Raji (cell line): Measurements from ENCODE around the gene SAP30BP.
A peak's percentile ranks its signal among the peaks of the same experiment; 100 is the strongest.

Experiments used
- POLR2A ChIP-seq: IDR thresholded peaks from 2 replicates; pipeline ENCODE4 v1.6.1; 2011; ENCODE audit warnings: low read depth, low read length, control low read depth; ENCODE audit not compliant: insufficient read depth

The SAP30BP gene

DNA sequence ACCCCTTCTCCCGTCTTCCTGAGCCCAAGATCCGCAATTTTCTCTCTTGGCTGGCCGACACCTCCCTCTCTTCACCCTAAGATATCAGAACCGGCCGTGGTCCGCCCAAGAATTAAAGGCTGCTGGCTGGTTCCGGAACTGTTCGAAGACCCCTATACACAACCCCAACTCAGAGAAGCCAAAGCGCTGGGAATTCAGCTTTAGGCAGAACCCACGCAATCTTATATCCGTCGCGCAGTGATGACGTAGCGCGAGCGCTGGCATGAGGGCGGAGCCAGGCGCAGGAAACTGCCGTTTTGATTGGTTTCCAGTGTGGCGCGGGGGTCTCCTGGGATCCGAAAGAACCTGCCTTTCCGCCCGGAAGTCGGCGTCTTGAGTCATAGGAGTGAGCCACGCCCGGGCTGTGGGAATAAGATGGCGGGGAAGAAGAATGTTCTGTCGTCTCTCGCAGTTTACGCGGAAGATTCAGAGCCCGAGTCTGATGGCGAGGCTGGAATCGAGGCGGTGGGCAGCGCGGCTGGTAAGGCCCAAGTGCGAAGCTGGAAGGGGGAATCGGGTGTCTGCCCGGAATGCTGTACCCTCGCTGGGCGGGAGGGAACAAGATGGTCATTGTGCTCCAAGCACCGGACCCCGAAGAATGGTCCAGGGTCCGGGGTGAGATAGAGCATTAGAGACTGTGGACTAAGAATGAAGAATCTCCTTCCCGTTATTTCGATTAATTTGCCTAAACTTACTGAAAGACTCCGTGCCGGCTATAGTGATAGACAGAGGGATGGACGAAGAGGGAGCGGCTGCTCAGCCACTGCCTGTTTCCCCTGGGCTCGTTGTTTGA lies at the start of gene SAP30BP, which contains the start of gene RECQL5:
Gene SAP30BP, plus strand, starts transcription at position 380 of the 832 bp plus-strand sequence. Its CDS starts 35 bp downstream, at position 415.
Gene RECQL5, minus strand, starts transcription at position 196 of the 832 bp plus-strand sequence. CDS start 597 bp downstream, outside the sequence.
- TF ChIP-seq POLR2A = peak; percentile 65

DNA sequence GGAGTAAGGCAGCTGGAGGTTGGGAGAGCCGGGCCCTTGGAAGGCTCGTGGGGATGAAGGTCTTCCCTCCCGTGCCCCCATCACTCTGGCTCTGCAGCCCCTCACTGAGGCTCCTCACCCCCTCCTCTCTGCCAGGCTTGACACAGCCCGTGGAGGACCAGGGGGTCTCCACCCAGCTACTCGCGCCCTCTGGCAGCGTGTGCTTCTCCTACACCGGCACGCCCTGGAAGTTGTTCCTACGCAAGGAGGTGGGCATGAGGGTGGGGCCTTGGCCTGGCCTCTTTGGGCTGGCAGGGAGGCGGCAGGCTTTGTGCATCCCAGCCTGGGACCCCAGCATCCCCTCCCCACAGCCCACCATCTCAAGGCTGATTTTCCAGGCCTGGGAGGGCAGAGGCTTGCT lies 49.5 kb upstream of the SAP30BP start:
- TF ChIP-seq POLR2A = no peak

DNA sequence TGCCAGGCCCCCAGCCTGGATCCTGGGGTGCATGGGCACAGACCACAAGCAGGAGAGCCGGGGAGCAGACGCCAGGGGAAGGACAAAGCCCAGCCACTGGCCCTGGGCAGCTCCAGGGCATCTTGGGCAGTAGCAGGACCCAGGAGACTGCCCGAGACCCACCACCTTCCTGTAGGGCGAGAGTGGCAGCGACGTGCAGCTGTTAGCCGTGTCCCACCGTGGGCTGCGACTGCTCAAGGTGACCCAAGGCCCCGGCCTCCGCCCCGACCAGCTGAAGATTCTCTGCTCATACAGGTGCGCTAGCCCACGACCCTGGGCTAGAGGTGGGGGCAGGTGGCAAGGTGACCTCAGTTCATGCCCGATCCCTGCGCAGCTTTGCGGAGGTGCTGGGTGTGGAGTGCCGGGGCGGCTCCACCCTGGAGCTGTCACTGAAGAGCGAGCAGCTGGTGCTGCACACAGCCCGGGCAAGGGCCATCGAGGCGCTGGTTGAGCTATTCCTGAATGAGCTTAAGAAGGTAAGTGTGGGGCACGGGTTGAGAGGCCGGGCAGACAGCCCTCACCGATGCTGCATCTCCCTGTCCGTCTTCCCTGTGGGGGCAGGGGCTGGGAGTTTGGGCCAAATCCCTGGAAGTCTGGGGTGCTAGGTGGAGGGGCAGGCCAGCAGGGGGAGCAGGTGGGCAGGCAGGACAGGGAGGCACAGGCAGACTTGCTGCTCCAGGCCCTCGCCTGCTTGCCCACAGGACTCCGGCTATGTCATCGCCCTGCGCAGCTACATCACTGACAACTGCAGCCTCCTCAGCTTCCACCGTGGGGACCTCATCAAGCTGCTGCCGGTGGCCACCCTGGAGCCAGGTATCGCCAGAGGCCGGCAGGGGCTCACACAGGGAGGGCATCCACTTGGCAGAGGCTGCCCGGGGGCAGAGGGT lies 47.4 kb upstream of the SAP30BP start:
- TF ChIP-seq POLR2A = no peak

DNA sequence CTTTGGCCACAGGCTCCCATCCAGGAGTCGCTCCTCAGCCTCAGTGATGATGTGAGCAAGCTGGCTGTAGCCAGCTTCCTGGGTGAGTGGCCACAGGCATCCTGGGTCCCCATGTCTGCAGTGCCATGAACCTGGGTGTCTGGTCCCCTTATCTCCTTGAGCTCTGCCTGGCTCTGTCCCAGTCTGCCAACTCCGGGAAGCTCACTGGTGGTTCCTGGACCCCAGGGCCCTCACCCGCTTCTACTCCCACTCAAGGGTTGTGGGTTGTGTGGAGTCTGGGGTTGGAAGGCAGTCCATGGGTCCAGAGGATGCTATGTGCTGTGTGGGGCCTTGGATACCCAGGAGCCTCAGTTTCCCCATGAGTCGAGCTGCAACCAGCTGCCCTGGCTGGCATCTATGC lies 45.6 kb upstream of the SAP30BP start:
- no peak for TF ChIP-seq POLR2A

DNA sequence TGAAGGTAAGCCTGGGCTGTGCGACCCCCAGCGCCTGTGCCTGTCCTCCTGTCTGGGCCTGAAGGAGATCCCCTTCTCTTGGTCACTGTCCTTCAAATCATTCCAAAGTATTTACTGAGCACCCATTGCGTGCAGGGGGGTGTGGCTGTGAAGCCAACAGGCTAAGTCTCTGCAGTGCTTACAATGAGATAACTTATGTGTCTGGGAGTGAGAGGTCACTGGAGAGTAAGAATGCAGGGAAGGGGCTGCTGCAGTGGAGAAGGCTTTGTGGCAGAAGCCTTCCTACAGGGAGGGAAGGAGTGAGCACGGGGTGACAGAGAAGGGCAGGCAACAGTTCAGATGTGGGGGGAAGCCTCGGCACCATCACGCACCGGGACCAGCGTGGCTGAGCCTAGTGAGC lies 45.1 kb upstream of the SAP30BP start:
- TF ChIP-seq POLR2A = no peak

DNA sequence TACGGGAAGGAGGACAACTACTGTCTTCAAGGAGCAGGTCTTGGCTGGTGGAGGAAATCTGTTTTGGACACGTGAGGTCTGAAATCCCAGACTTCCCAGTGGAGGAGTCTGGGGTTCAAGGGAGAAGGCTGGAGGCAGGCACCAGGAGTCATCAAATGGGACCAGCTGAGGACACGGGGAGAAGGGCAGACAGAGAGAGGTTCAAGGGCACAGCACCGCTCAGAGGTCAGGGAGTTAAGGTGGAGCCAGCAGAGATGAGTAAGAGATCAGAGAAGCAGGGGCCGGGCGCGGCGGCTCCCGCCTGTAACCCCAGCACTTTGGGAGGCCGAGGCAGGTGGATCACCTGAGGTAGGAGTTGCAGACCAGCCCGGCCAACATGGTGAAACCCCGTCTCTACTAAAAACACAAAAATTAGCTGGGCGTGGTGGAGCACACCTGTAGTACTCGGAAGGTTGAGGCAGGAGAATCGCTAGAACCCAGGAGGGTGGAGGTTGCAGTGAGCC lies 44.3 kb upstream of the SAP30BP start:
- no peak for TF ChIP-seq POLR2A

DNA sequence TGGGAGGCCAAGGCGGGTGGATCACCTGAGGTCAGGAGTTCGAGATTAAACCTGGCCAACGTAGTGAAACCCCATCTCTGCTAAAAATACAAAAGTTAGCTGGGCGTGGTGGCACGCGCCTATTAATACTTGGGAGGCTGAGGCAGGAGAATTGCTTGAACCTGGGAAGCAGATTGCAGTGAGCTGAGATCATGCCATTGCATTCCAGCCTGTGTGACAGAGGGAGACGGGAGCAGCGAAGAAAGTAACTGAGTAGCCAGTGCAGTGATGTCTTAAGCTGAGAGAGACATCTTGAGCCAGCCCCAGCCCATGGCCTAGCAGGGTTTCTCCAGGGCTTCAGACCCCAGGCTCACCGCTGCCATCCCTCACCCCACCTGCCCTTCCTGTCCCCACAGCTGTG lies 43.8 kb upstream of the SAP30BP start:
- no peak for TF ChIP-seq POLR2A

DNA sequence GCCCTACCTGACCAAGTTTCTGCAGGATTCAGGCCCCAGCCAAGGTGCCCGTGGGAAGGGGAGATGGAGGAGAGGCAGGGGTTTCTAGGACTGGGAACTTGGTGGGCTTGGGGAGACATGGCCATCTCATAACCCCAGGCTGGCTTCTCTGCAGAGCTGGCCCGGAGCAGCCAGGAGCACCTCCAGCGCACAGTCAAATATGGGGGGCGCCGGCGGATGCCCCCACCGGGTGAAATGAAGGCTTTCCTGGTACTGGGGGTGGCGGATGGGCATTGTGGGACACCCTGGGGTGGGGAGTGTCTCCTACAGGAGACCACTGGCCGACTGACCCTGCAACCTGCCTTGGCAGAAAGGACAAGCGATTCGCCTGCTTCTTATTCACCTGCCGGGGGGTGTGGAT lies 43.1 kb upstream of the SAP30BP start:
- no peak for TF ChIP-seq POLR2A

DNA sequence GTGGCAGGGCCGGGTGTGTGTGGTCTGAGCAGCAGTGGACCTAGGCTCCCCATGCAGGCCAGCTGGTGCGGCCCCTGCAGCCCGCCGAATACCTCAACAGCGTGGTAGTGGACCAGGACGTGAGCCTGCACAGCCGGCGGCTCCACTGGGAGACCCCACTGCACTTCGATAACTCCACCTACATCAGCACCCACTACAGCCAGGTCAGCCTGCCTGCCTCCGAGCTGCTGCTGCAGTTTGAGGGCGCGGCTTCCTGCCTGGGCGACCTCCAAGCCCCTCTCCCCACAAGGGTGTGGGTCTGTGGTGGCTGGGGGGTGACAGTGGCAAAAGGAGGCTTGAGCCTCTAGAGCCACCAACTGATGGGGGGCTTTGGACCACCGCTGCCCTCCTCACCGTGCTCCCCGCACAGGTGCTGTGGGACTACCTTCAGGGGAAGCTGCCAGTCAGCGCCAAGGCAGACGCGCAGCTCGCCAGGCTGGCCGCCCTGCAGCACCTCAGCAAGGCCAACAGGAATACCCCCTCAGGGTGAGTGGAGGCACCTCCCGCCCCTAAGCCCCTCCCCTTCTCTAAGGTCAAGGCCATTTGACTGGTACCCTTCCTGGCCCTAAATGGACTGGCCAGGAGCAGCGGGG lies 42.3 kb upstream of the SAP30BP start:
- no peak for TF ChIP-seq POLR2A

DNA sequence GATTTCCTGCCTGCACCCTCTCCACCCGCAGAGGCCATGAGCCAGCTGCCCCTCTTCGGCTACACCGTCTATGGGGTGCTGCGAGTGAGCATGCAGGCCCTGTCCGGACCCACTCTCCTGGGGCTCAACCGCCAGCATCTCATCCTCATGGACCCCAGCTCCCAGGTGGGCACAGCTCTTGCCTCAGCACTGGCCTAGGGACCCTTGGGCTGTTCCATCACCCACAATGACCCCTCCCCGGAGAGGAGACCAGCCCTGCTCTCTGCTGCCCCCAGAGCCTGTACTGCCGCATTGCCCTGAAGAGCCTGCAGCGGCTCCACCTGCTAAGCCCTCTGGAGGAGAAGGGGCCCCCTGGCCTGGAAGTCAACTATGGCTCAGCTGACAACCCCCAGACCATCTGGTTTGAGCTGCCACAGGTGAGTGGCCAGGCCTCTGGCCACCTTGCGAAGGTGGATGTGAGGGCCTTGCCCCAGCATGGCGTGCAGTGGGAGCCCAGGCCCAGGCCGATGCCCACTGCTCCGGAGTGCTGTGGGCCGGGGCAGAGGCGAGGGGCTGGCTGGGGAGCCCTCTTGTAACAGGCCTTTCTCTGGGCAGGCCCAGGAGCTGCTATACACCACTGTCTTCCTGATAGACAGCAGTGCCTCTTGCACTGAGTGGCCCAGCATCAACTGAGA lies 41.2 kb upstream of the SAP30BP start:
- no peak for TF ChIP-seq POLR2A

DNA sequence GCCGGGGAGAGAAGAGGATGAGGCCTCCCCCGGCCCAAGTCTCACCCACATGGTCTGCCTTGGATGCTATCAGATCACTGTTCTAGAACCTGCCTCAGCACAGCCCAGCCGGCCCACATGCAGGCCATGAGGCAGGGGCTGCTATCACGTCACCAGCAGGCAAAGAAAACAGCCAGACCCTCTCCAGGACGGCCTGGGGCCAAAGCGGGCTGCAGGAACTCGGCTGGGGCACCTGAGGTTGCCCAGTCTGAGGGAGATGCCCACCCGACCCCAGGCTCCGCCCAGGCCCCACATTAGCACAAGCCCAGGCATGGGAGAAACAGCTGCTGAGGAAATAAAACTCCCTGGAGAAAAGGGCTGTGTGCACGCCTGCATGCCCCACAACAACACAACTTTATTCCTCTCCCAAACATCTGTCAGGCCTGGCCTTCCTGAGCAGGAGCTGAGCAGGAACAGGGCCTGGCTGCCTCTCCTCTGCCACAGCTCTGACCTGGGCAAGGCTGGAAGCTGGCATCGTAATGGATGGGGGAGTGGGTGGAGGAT lies 40.6 kb upstream of the SAP30BP start:
- no peak for TF ChIP-seq POLR2A

DNA sequence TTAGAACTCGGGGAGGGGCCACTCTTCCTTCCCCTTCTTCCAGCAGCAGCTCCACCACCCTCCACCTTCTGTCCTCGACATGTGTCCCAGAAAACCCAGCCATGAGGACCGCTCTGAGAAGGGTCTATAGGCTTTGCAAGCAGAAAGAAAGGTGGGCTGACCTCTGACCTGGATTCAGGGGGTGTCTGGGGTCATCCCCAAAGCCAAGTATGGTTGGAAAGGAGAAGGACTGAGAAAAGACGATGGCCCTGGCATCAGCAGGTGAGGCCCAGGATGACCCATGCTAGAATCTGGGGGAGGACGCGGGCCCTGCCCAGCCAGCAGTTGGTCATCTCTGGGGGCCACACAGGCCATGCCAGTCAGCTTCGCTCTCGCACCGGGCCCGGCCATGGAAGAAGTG lies 40.0 kb upstream of the SAP30BP start:
- TF ChIP-seq POLR2A = no peak

DNA sequence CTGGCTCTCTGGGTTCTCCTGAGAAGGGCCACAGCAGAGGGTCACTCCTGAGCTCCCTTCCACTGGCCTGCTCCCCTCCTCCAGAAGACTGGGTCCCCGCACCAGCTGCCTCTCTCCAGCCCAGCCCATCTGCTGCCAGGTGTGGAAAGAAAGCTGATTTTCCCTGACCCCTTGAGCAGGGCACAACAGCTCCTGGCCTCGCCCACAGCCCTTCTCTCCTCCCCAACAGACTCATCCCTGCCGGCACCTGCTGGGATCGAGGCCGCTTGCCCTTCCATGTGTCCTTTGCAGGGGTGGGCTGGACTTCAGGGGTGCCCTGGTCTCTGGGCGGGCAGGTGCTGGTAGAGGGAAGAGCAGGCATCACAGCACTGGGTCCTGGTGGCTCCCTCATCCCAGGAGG lies 38.7 kb upstream of the SAP30BP start:
- no peak for TF ChIP-seq POLR2A

DNA sequence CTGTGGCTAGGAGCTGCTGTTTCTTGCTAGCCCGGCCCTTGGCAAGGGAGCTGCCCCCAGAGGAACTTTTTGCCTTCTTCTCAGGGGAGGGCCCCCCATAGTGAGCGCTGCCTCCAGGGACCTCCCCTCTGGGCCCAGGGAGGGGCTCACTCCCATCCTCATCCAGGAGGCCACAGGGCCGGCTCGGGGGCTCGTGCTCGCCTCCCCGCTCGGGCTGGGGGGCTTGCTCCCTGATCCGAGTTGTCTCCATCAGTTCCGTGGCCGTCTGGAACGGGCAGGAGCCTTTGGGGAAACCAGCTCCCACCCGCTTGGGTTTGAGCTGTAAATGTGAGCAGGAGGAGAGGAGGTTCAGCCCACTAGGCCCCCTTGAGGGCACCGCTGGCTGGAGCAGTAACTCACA lies 38.0 kb upstream of the SAP30BP start:
- no peak for TF ChIP-seq POLR2A
